H1 (cell line): ENCODE measurements around the gene CAPN3. TPM values are rescaled to one million over a fixed set of nuclear protein-coding genes. Genes with fewer than 3 reads are reported as not detected.

Source experiments
- CTCF ChIA-PET: fragments of 300-600 bp; sonication (Branson Sonifier 250); formaldehyde crosslinking; loops from one replicate; lab custom pipeline; 2021; ENCODE audit not compliant: partially characterized antibody; lab: Charles Lee
- POLR2A ChIA-PET: fragments of 300-600 bp; sonication (Branson Sonifier 250); formaldehyde crosslinking; loops from one replicate; lab custom pipeline; 2021; ENCODE audit warnings: inconsistent platforms; ENCODE audit not compliant: partially characterized antibody; lab: Charles Lee
- DNase-seq, 2 experiments: peaks; one replicate each; pipeline versions ENCODE4 v3.0.0 to v3.0.0-alpha.2; 2010 to 2022; ENCODE audit warnings: low spot score in 2 of 2, low read depth in 1 of 2, mixed read lengths in 1 of 2
- FAIRE-seq: peaks from 2 replicates; lab custom pipeline; 2011; peaks lifted over from hg19 to GRCh38; lab: Jason Lieb, UNC
- H2AFZ ChIP-seq: 2 replicates; pipeline ENCODE4 v1.8.1; 2012; ENCODE audit warnings: low read length, inconsistent platforms
- H2AK5ac ChIP-seq: 2 replicates; pipeline ENCODE4 v1.6.1; 2013; ENCODE audit warnings: low read depth, low read length
- H2BK120ac ChIP-seq: replicated peaks from 2 replicates; pipeline ENCODE3; 2013; ENCODE audit warnings: low read depth, low read length, inconsistent platforms
- H2BK12ac ChIP-seq: 2 replicates; pipeline ENCODE4 v1.6.1; 2013; ENCODE audit warnings: low read depth, low read length
- H2BK15ac ChIP-seq: 2 replicates; pipeline ENCODE4 v1.6.1; 2013; ENCODE audit warnings: low read length
- H2BK20ac ChIP-seq: 2 replicates; pipeline ENCODE4 v1.6.1; 2013; ENCODE audit warnings: low read length
- H2BK5ac ChIP-seq: 2 replicates; pipeline ENCODE4 v1.6.1; 2013; ENCODE audit warnings: low read depth, low read length
- H3K14ac ChIP-seq: 2 replicates; pipeline ENCODE4 v1.6.1; 2013; ENCODE audit warnings: inconsistent platforms; ENCODE audit not compliant: insufficient read length
- H3K18ac ChIP-seq: 2 replicates; pipeline ENCODE4 v1.6.1; 2013; ENCODE audit warnings: low read length; ENCODE audit errors: extremely low read depth
- H3K23ac ChIP-seq: 2 replicates; pipeline ENCODE4 v1.6.1; 2013; ENCODE audit warnings: inconsistent platforms; ENCODE audit not compliant: insufficient read length
- H3K23me2 ChIP-seq: 2 replicates; pipeline ENCODE4 v1.6.1; 2013; ENCODE audit warnings: low read depth, low read length
- H3K27ac ChIP-seq: 2 replicates; pipeline ENCODE4 v1.6.1; 2011; ENCODE audit warnings: low read depth, low read length, inconsistent platforms
- H3K27me3 ChIP-seq, 4 experiments: replicated peaks in 1 of 4; 1 replicate in 1 of 4; 2 replicates in 3 of 4; pipeline versions ENCODE4 v1.6.1 to v1.8.1; 2011 to 2013; ENCODE audit warnings: low read length in 3 of 4, mild to moderate bottlenecking in 3 of 4, inconsistent platforms in 2 of 4, mixed read lengths in 2 of 4, moderate library complexity in 1 of 4; ENCODE audit not compliant: control insufficient read depth in 3 of 4, insufficient read depth in 3 of 4; ENCODE audit errors: extremely low read depth in 1 of 4
- H3K36me3 ChIP-seq, 4 experiments: 2 replicates each; pipeline versions ENCODE4 v1.6.1 to v1.8.1; 2011 to 2013; ENCODE audit warnings: mild to moderate bottlenecking in 4 of 4, low read length in 3 of 4, moderate library complexity in 2 of 4, control low read depth in 1 of 4, inconsistent platforms in 1 of 4; ENCODE audit not compliant: insufficient read depth in 4 of 4, control insufficient read depth in 2 of 4
- H3K4ac ChIP-seq: replicated peaks from 2 replicates; pipeline ENCODE3; 2013; ENCODE audit warnings: low read length, low read depth, mixed read lengths, inconsistent platforms; ENCODE audit not compliant: insufficient read length
- H3K4me1 ChIP-seq, 4 experiments: replicated peaks in 1 of 4; 1 replicate in 1 of 4; 2 replicates in 3 of 4; pipeline versions ENCODE4 v1.6.1 to v1.8.1; 2011 to 2013; ENCODE audit warnings: low read length in 3 of 4, inconsistent platforms in 2 of 4, mixed read lengths in 1 of 4; ENCODE audit not compliant: insufficient read depth in 4 of 4, control insufficient read depth in 3 of 4
- H3K4me2 ChIP-seq, 2 experiments: 2 replicates each; pipeline versions ENCODE4 v1.6.1 to v1.8.1; 2011 to 2013; ENCODE audit warnings: low read depth in 2 of 2, low read length in 2 of 2, control low read depth in 1 of 2, inconsistent platforms in 1 of 2, mild to moderate bottlenecking in 1 of 2; ENCODE audit not compliant: insufficient read depth in 1 of 2
- H3K4me3 ChIP-seq, 4 experiments: fragments of 200-600, 300-600 bp in 1 of 4; sonication (generic), shearing (Covaris generic), sonication (Bioruptor Twin) in 1 of 4; 2 replicates each; pipeline versions ENCODE4 v1.5.1 to v1.8.1; 2011 to 2016; ENCODE audit warnings: low read length in 4 of 4, low read depth in 3 of 4, control low read depth in 2 of 4, inconsistent platforms in 2 of 4, mild to moderate bottlenecking in 2 of 4, mixed read lengths in 1 of 4, moderate library complexity in 1 of 4; ENCODE audit not compliant: insufficient read depth in 2 of 4; ENCODE audit errors: extremely low read depth in 1 of 4
- H3K56ac ChIP-seq: replicated peaks from 2 replicates; pipeline ENCODE3; 2013; ENCODE audit warnings: low read depth, mild to moderate bottlenecking, mixed read lengths, low read length, inconsistent platforms; ENCODE audit not compliant: insufficient read length
- H3K79me1 ChIP-seq: 2 replicates; pipeline ENCODE4 v1.6.1; 2013; ENCODE audit warnings: low read depth, low read length, control low read depth
- H3K79me2 ChIP-seq, 2 experiments: 2 replicates each; pipeline versions ENCODE4 v1.6.1 to v1.8.1; 2012 to 2013; ENCODE audit warnings: low read length in 2 of 2, mild to moderate bottlenecking in 2 of 2, inconsistent platforms in 1 of 2; ENCODE audit not compliant: insufficient read depth in 2 of 2, control insufficient read depth in 1 of 2
- H3K9ac ChIP-seq, 4 experiments: replicated peaks in 1 of 4; 1 replicate in 1 of 4; 2 replicates in 3 of 4; pipeline versions ENCODE4 v1.6.1 to v1.8.1; 2011 to 2013; ENCODE audit warnings: low read depth in 3 of 4, low read length in 3 of 4, control low read depth in 2 of 4, mild to moderate bottlenecking in 2 of 4, moderate library complexity in 2 of 4, inconsistent platforms in 1 of 4; ENCODE audit errors: extremely low read depth in 1 of 4
- H3K9me3 ChIP-seq, 2 experiments: 2 replicates each; pipeline versions ENCODE4 v1.6.1 to v1.8.1; 2012 to 2013; ENCODE audit warnings: mild to moderate bottlenecking in 2 of 2, moderate library complexity in 2 of 2, control low read depth in 1 of 2, inconsistent platforms in 1 of 2, low read depth in 1 of 2, low read length in 1 of 2, mixed read lengths in 1 of 2; ENCODE audit not compliant: insufficient read depth in 2 of 2
- H4K20me1 ChIP-seq, 2 experiments: replicated peaks in 1 of 2; 2 replicates each; pipeline versions ENCODE3 to v1.8.1; 2011 to 2013; ENCODE audit warnings: inconsistent platforms in 2 of 2, low read length in 2 of 2, mild to moderate bottlenecking in 1 of 2; ENCODE audit not compliant: insufficient read depth in 2 of 2, control insufficient read depth in 1 of 2
- H4K5ac ChIP-seq: 2 replicates; pipeline ENCODE4 v1.6.1; 2013; ENCODE audit warnings: low read length, low read depth, mixed read lengths, inconsistent platforms; ENCODE audit not compliant: insufficient read length
- H4K8ac ChIP-seq: 2 replicates; pipeline ENCODE4 v1.8.0; 2013; ENCODE audit warnings: mild to moderate bottlenecking, moderate library complexity, low read length, inconsistent platforms; ENCODE audit not compliant: insufficient read depth; ENCODE audit errors: extremely low read depth
- H4K91ac ChIP-seq: replicated peaks from 2 replicates; pipeline ENCODE3; 2013; ENCODE audit warnings: low read length, mixed read lengths, inconsistent platforms; ENCODE audit not compliant: insufficient read length
- ASH2L ChIP-seq: fragments of 200-600, 300-600 bp; sonication (generic); IDR thresholded peaks from one replicate; pipeline ENCODE4 v1.7.1; 2017; ENCODE audit warnings: low read length
- NANOG ChIP-seq: IDR thresholded peaks from 2 replicates; pipeline ENCODE4 v1.6.1; 2011; ENCODE audit warnings: low read length, low read depth, mild to moderate bottlenecking, inconsistent platforms; ENCODE audit not compliant: insufficient read depth, poor library complexity, severe bottlenecking
- WGBS, 2 experiments: shearing (Covaris generic) in 1 of 2; methylation state at CpG; one replicate each; pipeline versions ENCODE4 v1.1.6 to v1.1.7; 2013 to 2015; ENCODE audit warnings: low lambda C conversion rate in 2 of 2, mixed read lengths in 2 of 2, inconsistent platforms in 1 of 2, low coverage in 1 of 2, missing lambda C conversion rate in 1 of 2; ENCODE audit not compliant: insufficient replicate concordance in 2 of 2, insufficient coverage in 1 of 2, insufficient read length in 1 of 2; ENCODE audit errors: extremely low coverage in 1 of 2, missing lambda C conversion rate in 1 of 2; 5-methylcytosine and 5-hydroxymethylcytosine counted together
- polyA plus RNA-seq, 7 experiments: library from polyadenylated mRNA; depleted of rRNA in 3 of 7; stranded (reverse) in 5 of 7; unstranded in 2 of 7; fragments of >200 nt in 5 of 7; fragments of 200-250 nt in 2 of 7; gene quantifications; 1 replicate in 5 of 7; 2 replicates in 1 of 7; 4 replicates in 1 of 7; pipeline versions ENCODE4 v1.2.1 to v1.2.3, GENCODE V29; 2011 to 2013; ENCODE audit warnings: missing spikeins in 2 of 7, mixed read lengths in 2 of 7
- total RNA-seq: library from RNA; stranded (reverse); fragmentation: NEBNext Ultra II Directional; extraction: Animal tissue kit (Norgen Biotek cat#: 25700); gene quantifications from 2 replicates; pipeline ENCODE4 v1.2.1, GENCODE V29; 2021

Gene CAPN3
- total and polyA plus RNA-seq, 2 of the 8 experiments (the other 6 are each of a cell fraction or from before 2014, with no cell fraction given) = 0.80 to 2.1 TPM

- no peak overlapping the region for H2BK20ac ChIP-seq
- H4K8ac ChIP-seq = no peak overlapping the region
- DNase-seq (no peak), FAIRE-seq (no peak)
- H4K91ac ChIP-seq = no peak overlapping the region
- no peaks in the 10 kb centered on the region for H3K79me1 ChIP-seq
- POLR2A ChIA-PET = no interaction called here
- no peak overlapping the region for H3K9ac ChIP-seq
- no peak overlapping the region for H3K18ac ChIP-seq
- CTCF ChIA-PET = interaction anchor here (0.5 to 1.3 kb wide), 2 partner anchors 30 to 43 kb away, joined by 3 read pairs; no protein-coding TSS in a partner anchor
- no peak overlapping the region for H2AK5ac ChIP-seq
- WGBS, 2 experiments = 92% methylated on average over 6 of the region's 6 CpGs; no CpG with 5 or more reads in 1 of the 2 experiments
- no peak overlapping the region for H3K14ac ChIP-seq
- H3K27me3 ChIP-seq = no peaks in the 10 kb centered on the region; a peak in 1 of 7 replicates
- no peaks in the 10 kb centered on the region for H3K4me1 ChIP-seq
- no peaks in the 10 kb centered on the region for H3K9me3 ChIP-seq
- no peak overlapping the region for H2BK120ac ChIP-seq
- peaks cover 0 to 3% (median 0%) of the 10 kb centered on the region in 4 experiments; a peak in 1 of 8 replicates for H3K36me3 ChIP-seq
- H3K4ac ChIP-seq = no peak overlapping the region
- H2AFZ ChIP-seq = no peak overlapping the region
- no peak overlapping the region for H3K27ac ChIP-seq
- H2BK15ac ChIP-seq = no peak overlapping the region
- 0 out of 2 replicates have a peak, but pooled peaks cover 2% of the 10 kb centered on the region for H3K23me2 ChIP-seq
- no peaks in the 10 kb centered on the region for H4K20me1 ChIP-seq
- no peak overlapping the region for H3K4me2 ChIP-seq
- H3K4me3 ChIP-seq = no peak overlapping the region
- TF ChIP-seq ASH2L (no peak), NANOG (no peak)
- H3K56ac ChIP-seq = no peak overlapping the region
- H2BK5ac ChIP-seq = no peak overlapping the region
- no peak overlapping the region for H2BK12ac ChIP-seq
- H3K79me2 ChIP-seq = no peaks in the 10 kb centered on the region
- H3K23ac ChIP-seq = no peak overlapping the region
- no peak overlapping the region for H4K5ac ChIP-seq
Measured at GRCh38 chr15:42355291-42355690, 4.0 kb upstream of the CAPN3 start.
